ENCODE measurements around the gene PIP5KL1.

PIP5KL1 gene

GRCh38 chr9:127872369-127873222 is 58.0 kb downstream of the PIP5KL1 start:
- no peaks in the 10 kb centered on the region for H3K4me1 ChIP-seq (ENCODE audit: control insufficient read depth, low read depth, low read length)
- WGBS (ENCODE audit: extremely low coverage, insufficient coverage, low lambda C conversion rate), result no CpG with 5 or more reads among the region's 20 CpGs
- peaks cover 2% of the 10 kb centered on the region for H3K36me3 ChIP-seq (ENCODE audit: control insufficient read depth, insufficient read depth, low read length)
- no peak overlapping the region for H3K18ac ChIP-seq (ENCODE audit: low read length)
- H3K23ac ChIP-seq (ENCODE audit: low read length), result no peak overlapping the region
- no peak overlapping the region for H4K8ac ChIP-seq (ENCODE audit: low read depth, low read length)
- no peak overlapping the region for H2BK5ac ChIP-seq (ENCODE audit: low read length)
- H4K5ac ChIP-seq (ENCODE audit: low read length), result no peak overlapping the region
- H3K79me1 ChIP-seq (ENCODE audit: low read length), result no peaks in the 10 kb centered on the region
- no peak overlapping the region for H2BK15ac ChIP-seq (replicated peaks; ENCODE audit: low read depth)
- H3K79me2 ChIP-seq (ENCODE audit: control insufficient read depth, insufficient read depth, low read length), result no peaks in the 10 kb centered on the region
- no peak overlapping the region for H3K4me2 ChIP-seq (ENCODE audit: low read length)
- H2AK5ac ChIP-seq (ENCODE audit: low read length), result no peak overlapping the region
- H3K4me3 ChIP-seq (ENCODE audit: low read length), result no peak overlapping the region
- no peak overlapping the region for H3K27ac ChIP-seq (ENCODE audit: low read depth, low read length)
- no peak overlapping the region for H3K4ac ChIP-seq (ENCODE audit: low read depth, low read length)
- H3K56ac ChIP-seq (ENCODE audit: low read length), result no peak overlapping the region
- no peak overlapping the region for H3K9ac ChIP-seq (ENCODE audit: low read length)
- H2BK120ac ChIP-seq (ENCODE audit: low read depth, low read length), result no peak overlapping the region
- no peak for DNase-seq
- no peaks in the 10 kb centered on the region for H3K27me3 ChIP-seq (ENCODE audit: insufficient read depth, low read length, poor library complexity)

DNA sequence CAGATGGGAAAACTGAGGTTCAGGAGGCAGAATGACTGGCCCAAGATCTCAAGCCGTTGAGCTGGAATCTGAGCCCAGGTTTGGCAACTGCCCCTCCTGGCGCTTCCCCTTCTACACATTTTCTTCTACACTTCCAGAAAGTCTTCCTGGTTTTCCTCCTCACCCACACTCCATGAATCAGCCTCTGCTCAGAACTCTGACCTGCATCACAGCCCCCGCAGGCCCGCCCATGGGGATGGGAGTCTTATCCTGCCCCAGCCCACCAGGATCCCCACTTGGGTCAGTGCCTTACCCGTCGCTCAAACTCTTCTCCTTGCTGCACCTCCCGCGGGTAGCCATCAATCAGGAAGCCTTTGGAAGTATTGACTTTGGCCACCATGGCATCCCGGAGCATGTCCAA is 59.0 kb downstream of the PIP5KL1 start:
- Histone ChIP-seq H3K4me3 (ENCODE audit: low read length) (no peak overlapping the region), H3K56ac (ENCODE audit: low read length) (no peak overlapping the region), H4K8ac (ENCODE audit: low read depth, low read length) (no peak overlapping the region), H3K4me1 (ENCODE audit: control insufficient read depth, low read depth, low read length) (no peaks in the 10 kb centered on the region), H2AK5ac (ENCODE audit: low read length) (no peak overlapping the region), H3K4me2 (ENCODE audit: low read length) (no peak overlapping the region), H2BK15ac (replicated peaks; ENCODE audit: low read depth) (no peak overlapping the region), H3K9ac (ENCODE audit: low read length) (no peak overlapping the region), H3K23ac (ENCODE audit: low read length) (no peak overlapping the region), H3K18ac (ENCODE audit: low read length) (no peak overlapping the region), H3K79me1 (ENCODE audit: low read length) (no peaks in the 10 kb centered on the region), H3K27me3 (ENCODE audit: insufficient read depth, low read length, poor library complexity) (no peaks in the 10 kb centered on the region), H2BK120ac (ENCODE audit: low read depth, low read length) (no peak overlapping the region), H2BK5ac (ENCODE audit: low read length) (no peak overlapping the region), H3K36me3 (ENCODE audit: control insufficient read depth, insufficient read depth, low read length) (peaks cover 2% of the 10 kb centered on the region), H3K27ac (ENCODE audit: low read depth, low read length) (no peak overlapping the region), H3K79me2 (ENCODE audit: control insufficient read depth, insufficient read depth, low read length) (no peaks in the 10 kb centered on the region), H3K4ac (ENCODE audit: low read depth, low read length) (no peak overlapping the region), H4K5ac (ENCODE audit: low read length) (no peak overlapping the region)
- no peak for DNase-seq
- WGBS (ENCODE audit: extremely low coverage, insufficient coverage, low lambda C conversion rate), result no CpG with 5 or more reads among the region's 9 CpGs

GRCh38 chr9:127870887-127871286 is 59.7 kb downstream of the PIP5KL1 start:
- Histone ChIP-seq H3K79me2 (ENCODE audit: control insufficient read depth, insufficient read depth, low read length) (no peaks in the 10 kb centered on the region), H4K8ac (ENCODE audit: low read depth, low read length) (no peak overlapping the region), H2BK120ac (ENCODE audit: low read depth, low read length) (no peak overlapping the region), H4K5ac (ENCODE audit: low read length) (no peak overlapping the region), H3K4me2 (ENCODE audit: low read length) (no peak overlapping the region), H2BK5ac (ENCODE audit: low read length) (no peak overlapping the region), H2BK15ac (replicated peaks; ENCODE audit: low read depth) (no peak overlapping the region), H2AK5ac (ENCODE audit: low read length) (no peak overlapping the region), H3K18ac (ENCODE audit: low read length) (no peak overlapping the region), H3K36me3 (ENCODE audit: control insufficient read depth, insufficient read depth, low read length) (peaks cover 2% of the 10 kb centered on the region), H3K4me3 (ENCODE audit: low read length) (no peak overlapping the region), H3K4me1 (ENCODE audit: control insufficient read depth, low read depth, low read length) (no peaks in the 10 kb centered on the region), H3K23ac (ENCODE audit: low read length) (no peak overlapping the region), H3K79me1 (ENCODE audit: low read length) (no peaks in the 10 kb centered on the region), H3K27ac (ENCODE audit: low read depth, low read length) (no peak overlapping the region), H3K56ac (ENCODE audit: low read length) (no peak overlapping the region), H3K4ac (ENCODE audit: low read depth, low read length) (no peak overlapping the region), H3K9ac (ENCODE audit: low read length) (no peak overlapping the region), H3K27me3 (ENCODE audit: insufficient read depth, low read length, poor library complexity) (no peaks in the 10 kb centered on the region)
- WGBS (ENCODE audit: extremely low coverage, insufficient coverage, low lambda C conversion rate), result no CpG with 5 or more reads among the region's 12 CpGs
- DNase-seq, result no peak
